ENCODE data around the gene VSIR. TPM values are rescaled to one million over a fixed set of nuclear protein-coding genes. Genes with fewer than 3 reads are reported as not detected.

Gene VSIR
- total and polyA plus RNA-seq, 9 of the 15 experiments (the other 6 are each of a cell fraction or from before 2014, with no cell fraction given), result 0.14 to 20.5 (median 9.3) TPM

GRCh38 chr10:71799608-71800453 is 26.5 kb upstream of the VSIR start:
- no peak for ATAC-seq
- Histone ChIP-seq H2AFZ (ENCODE audit: low read depth, low read length) (no peak overlapping the region), H3K9ac (ENCODE audit: insufficient read depth in 1 of 2, low read depth in 2 of 2, low read length in 2 of 2) (peak overlapping the region in 1 of 2 experiments; percentile 24; a peak in 1 of 4 replicates), H3K9me3 (replicated peaks; ENCODE audit: control insufficient read depth, insufficient read depth, low read depth, low read length) (no peaks in the 10 kb centered on the region), H4K20me1 (replicated peaks; ENCODE audit: control insufficient read depth, insufficient read depth, low read length) (no peaks in the 10 kb centered on the region), H3K27me3 (ENCODE audit: control insufficient read depth in 2 of 2, insufficient read depth in 2 of 2, low read length in 2 of 2) (no peaks in the 10 kb centered on the region), H3K79me2 (ENCODE audit: control insufficient read depth, insufficient read depth, low read length) (no peaks in the 10 kb centered on the region), H3K27ac (ENCODE audit: extremely low read depth, low read depth, low read length) (no peak overlapping the region), H3K36me3 (ENCODE audit: control insufficient read depth, insufficient read depth, low read length) (no peaks in the 10 kb centered on the region), H3K4me1 (replicated peaks in 1 of 2; ENCODE audit: control insufficient read depth in 2 of 2, insufficient read depth in 2 of 2, low read length in 2 of 2) (peaks cover 22 to 30% of the 10 kb centered on the region in 2 experiments), H3K4me2 (ENCODE audit: insufficient read depth, low read length) (no peak overlapping the region), H3K9me1 (ENCODE audit: control insufficient read depth, insufficient read depth, low read length) (peaks cover 8% of the 10 kb centered on the region), H3K4me3 (no peak overlapping the region)
- POLR2A ChIA-PET, result no interaction called here
- no peak for TF ChIP-seq SMARCC2 (IDR thresholded peaks at IDR 0.05; ENCODE audit: low read depth)
- peak; percentile 12; the same call in 1 of the 2 replicates for TF ChIP-seq MAFF (IDR thresholded peaks at IDR 0.05; ENCODE audit: low read length)
- peak; percentile 43; the same call in 1 of the 2 replicates for TF ChIP-seq ZNF316 (IDR thresholded peaks at IDR 0.05)
- TF ChIP-seq ZKSCAN8 (CRISPR knock-in tag; IDR thresholded peaks at IDR 0.05), result peak; percentile 98
- peak; percentile 57; the same call in 1 of the 2 replicates for TF ChIP-seq SPI1 (IDR thresholded peaks at IDR 0.05; ENCODE audit: borderline replicate concordance, low read depth, low read length)
- no peak for FAIRE-seq
- intact Hi-C loops (cut with micrococcal nuclease), result no loop called here
- CTCF ChIA-PET (ENCODE audit: low intra/inter-chr PET ratio), result no interaction called here
- DNase-seq (ENCODE audit: extremely low read depth in 1 of 4, low spot score in 3 of 4), result no peak
- in situ Hi-C loops (cut with MboI), result no loop called here
- 34% methylated on average over 3 of the region's 3 CpGs for WGBS (ENCODE audit: insufficient coverage, low coverage, missing lambda C conversion rate)
- BruUV-seq (replicated peaks), result no TSS peak

DNA sequence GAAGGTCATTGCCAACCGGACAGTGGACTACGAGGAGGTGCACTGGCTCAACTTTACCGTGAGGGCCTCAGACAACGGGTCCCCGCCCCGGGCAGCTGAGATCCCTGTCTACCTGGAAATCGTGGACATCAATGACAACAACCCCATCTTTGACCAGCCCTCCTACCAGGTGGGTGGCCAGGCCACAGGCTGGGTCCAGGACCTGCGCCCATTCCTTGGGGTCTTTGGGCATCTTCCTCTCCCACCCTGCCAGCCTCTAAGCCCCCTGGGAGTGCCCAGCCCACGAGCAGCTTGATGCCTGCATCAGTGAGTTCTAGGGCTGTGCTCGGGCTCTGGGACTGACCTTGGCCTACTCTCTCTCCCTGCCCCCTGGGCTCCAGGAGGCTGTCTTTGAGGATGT is 25.8 kb upstream of the VSIR start:
- Histone ChIP-seq H3K9ac (ENCODE audit: insufficient read depth in 1 of 2, low read depth in 2 of 2, low read length in 2 of 2) (no peak overlapping the region), H2AFZ (ENCODE audit: low read depth, low read length) (no peak overlapping the region), H3K4me2 (ENCODE audit: insufficient read depth, low read length) (no peak overlapping the region), H3K4me1 (replicated peaks in 1 of 2; ENCODE audit: control insufficient read depth in 2 of 2, insufficient read depth in 2 of 2, low read length in 2 of 2) (peaks cover 22 to 30% of the 10 kb centered on the region in 2 experiments), H3K27me3 (ENCODE audit: control insufficient read depth in 2 of 2, insufficient read depth in 2 of 2, low read length in 2 of 2) (peaks cover 0 to 3% of the 10 kb centered on the region in 2 experiments; a peak in 1 of 5 replicates), H3K4me3 (no peak overlapping the region), H3K27ac (ENCODE audit: extremely low read depth, low read depth, low read length) (no peak overlapping the region), H3K36me3 (ENCODE audit: control insufficient read depth, insufficient read depth, low read length) (no peaks in the 10 kb centered on the region), H3K9me1 (ENCODE audit: control insufficient read depth, insufficient read depth, low read length) (peaks cover 8% of the 10 kb centered on the region), H3K9me3 (replicated peaks; ENCODE audit: control insufficient read depth, insufficient read depth, low read depth, low read length) (no peaks in the 10 kb centered on the region), H4K20me1 (replicated peaks; ENCODE audit: control insufficient read depth, insufficient read depth, low read length) (no peaks in the 10 kb centered on the region), H3K79me2 (ENCODE audit: control insufficient read depth, insufficient read depth, low read length) (no peaks in the 10 kb centered on the region)
- no peak for DNase-seq (ENCODE audit: extremely low read depth in 1 of 4, low spot score in 3 of 4)
- no peak for TF ChIP-seq TEAD4 (IDR thresholded peaks at IDR 0.05; ENCODE audit: low read length)
- TF ChIP-seq TEAD4 (CRISPR knock-in tag; IDR thresholded peaks at IDR 0.05; ENCODE audit: borderline replicate concordance), result 0 out of 2 replicates have a peak, but pooled peaks have one; percentile 52
- no peak for TF ChIP-seq ZNF384 (IDR thresholded peaks at IDR 0.05; ENCODE audit: low read depth, low read length)
- 62% methylated on average over 10 of the region's 10 CpGs for WGBS (ENCODE audit: insufficient coverage, low coverage, missing lambda C conversion rate)
- FAIRE-seq, result no peak
- BruUV-seq (replicated peaks), result no TSS peak
- in situ Hi-C loops (cut with MboI) (no loop called here), intact Hi-C loops (cut with micrococcal nuclease) (no loop called here)
- ChIA-PET CTCF (ENCODE audit: low intra/inter-chr PET ratio) (no interaction called here), POLR2A (no interaction called here)
- no peak for ATAC-seq
